Bronchial smooth muscle cell (primary cell): ENCODE data around the gene SLN. TPM values are rescaled to one million over a fixed set of nuclear protein-coding genes. Genes with fewer than 3 reads are reported as not detected.

Source experiments
- total RNA-seq: library from RNA; depleted of rRNA; stranded (reverse); fragments of >200 nt; gene quantifications from 2 replicates; pipeline ENCODE4 v1.2.1, GENCODE V29; 2014

Gene SLN
- total RNA-seq: not detected in 2 replicates

GRCh38 chr11:107711861-107712755 is at the start of gene SLN:
Gene SLN, minus strand, starts transcription at chr11:107712056.

Other genes with a start within 250 kb of the SLN start
- gene ALKBH8, start 146.3 kb downstream of the SLN start, total RNA-seq: 6.0 and 6.4 TPM in 2 replicates
- gene ELMOD1, start 120.9 kb downstream of the SLN start, total RNA-seq: under 0.01 and 0.16 TPM in 2 replicates
- gene SLC35F2, start 146.7 kb upstream of the SLN start, total RNA-seq: 10.2 and 13.1 TPM in 2 replicates
- not detected in 2 replicates for gene RAB39A, start 216.4 kb upstream of the SLN start, total RNA-seq